Brain pericyte (primary cell): Measurements from ENCODE around the gene PELO.

Source experiments
- DNase-seq: peaks from one replicate; pipeline ENCODE4 v3.0.0-alpha.2; 2012; ENCODE audit warnings: low read depth, low spot score

PELO gene

GRCh38 chr5:52771343-52772039, 16.2 kb upstream of the PELO start:
- no peak for DNase-seq

- DNase-seq: no peak
These were observed 15.0 kb upstream of the PELO start for GRCh38 chr5:52772668-52773067.

- no peak for DNase-seq
These were observed 14.4 kb upstream of the PELO start for GRCh38 chr5:52773342-52773741.

GRCh38 chr5:52774005-52774410, 13.7 kb upstream of the PELO start:
- no peak for DNase-seq

GRCh38 chr5:52776116-52776515, 11.6 kb upstream of the PELO start:
- no peak for DNase-seq

GRCh38 chr5:52777186-52777585, 10.5 kb upstream of the PELO start:
- no peak for DNase-seq

- DNase-seq: no peak
These were observed 8.9 kb upstream of the PELO start for GRCh38 chr5:52778781-52779180.

- no peak for DNase-seq
These were observed 8.5 kb upstream of the PELO start for GRCh38 chr5:52779213-52779612.

- no peak for DNase-seq
These were observed 4.3 kb upstream of the PELO start for GRCh38 chr5:52783226-52783959.

GRCh38 chr5:52784737-52785136, 3.0 kb upstream of the PELO start:
- no peak for DNase-seq

GRCh38 chr5:52786391-52786790, 1.3 kb upstream of the PELO start:
- no peak for DNase-seq

GRCh38 chr5:52786949-52787599, 642 bp upstream of the PELO start:
- no peak for DNase-seq

- DNase-seq: no peak
These were observed 747 bp downstream of the PELO start for GRCh38 chr5:52788505-52788821.

GRCh38 chr5:52789378-52789777, 1.7 kb downstream of the PELO start:
- no peak for DNase-seq

GRCh38 chr5:52789851-52790250, 2.1 kb downstream of the PELO start:
- no peak for DNase-seq

GRCh38 chr5:52791366-52791765, 3.6 kb downstream of the PELO start:
- DNase-seq: no peak

- no peak for DNase-seq
These were observed 6.8 kb downstream of the PELO start for GRCh38 chr5:52794519-52794918.

GRCh38 chr5:52796031-52796430, 8.3 kb downstream of the PELO start:
- DNase-seq: no peak

GRCh38 chr5:52796516-52797103, 8.9 kb downstream of the PELO start:
- DNase-seq: no peak

- DNase-seq: no peak
These were observed 11.2 kb downstream of the PELO start for GRCh38 chr5:52798938-52799337.

- peak; percentile 47 for DNase-seq
These were observed 11.8 kb downstream of the PELO start for GRCh38 chr5:52799358-52799982.

- DNase-seq: peak; percentile 88
These were observed 12.3 kb downstream of the PELO start for GRCh38 chr5:52799983-52800393.
